Hypothalamus (tissue), 51 donors: ENCODE results near the gene FATE1.

Experiments
- DNase-seq, 51 donors: peaks; one replicate each; lab custom pipeline; 2025; lab: John Stamatoyannopoulos, UW

FATE1 gene

GRCh38 chrX:151702741-151703340 lies 13.0 kb upstream of the FATE1 start:
- DNase-seq: no peak

GRCh38 chrX:151703487-151703886 lies 12.3 kb upstream of the FATE1 start:
- DNase-seq: peak in 2 of 51 donors; percentile 3 to 9

DNA sequence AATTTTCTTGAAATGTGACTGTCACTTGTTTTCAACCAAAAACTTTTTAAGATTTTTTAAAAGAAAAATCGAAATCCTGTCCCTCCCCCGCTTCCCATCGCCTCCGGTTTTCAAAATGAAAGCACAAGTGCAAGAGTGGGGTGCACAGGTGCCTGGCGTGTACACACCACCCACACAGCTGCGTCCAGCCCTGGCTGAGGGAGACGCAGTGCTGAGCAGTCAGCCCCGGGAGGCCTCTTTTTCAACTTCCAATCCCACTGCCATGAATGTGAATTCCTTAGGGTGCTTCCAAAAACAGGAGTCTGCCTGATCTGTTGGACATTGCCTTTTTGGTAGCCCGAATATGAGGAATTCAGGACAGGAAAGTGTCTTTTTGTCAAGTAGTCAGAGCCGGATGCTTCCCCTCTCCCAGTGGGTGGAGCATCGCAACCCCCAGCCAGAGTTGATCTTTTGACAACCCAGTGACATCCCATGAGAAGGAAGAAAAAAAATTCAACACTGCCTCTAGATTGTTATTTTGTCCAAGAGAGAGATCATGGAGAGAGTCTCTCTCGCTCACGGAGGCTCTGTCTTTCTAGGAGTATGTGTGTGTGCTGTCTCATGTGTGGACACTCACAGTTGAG lies 11.7 kb upstream of the FATE1 start:
- DNase-seq: no peak

GRCh38 chrX:151708821-151709220 lies 7.0 kb upstream of the FATE1 start:
- no peak for DNase-seq

GRCh38 chrX:151710457-151710856 lies 5.4 kb upstream of the FATE1 start:
- DNase-seq: no peak

GRCh38 chrX:151711154-151711553 lies 4.7 kb upstream of the FATE1 start:
- no peak for DNase-seq

- no peak for DNase-seq
These were observed 4.0 kb upstream of the FATE1 start for GRCh38 chrX:151711787-151712186.

GRCh38 chrX:151712253-151712652 lies 3.6 kb upstream of the FATE1 start:
- no peak for DNase-seq

DNA sequence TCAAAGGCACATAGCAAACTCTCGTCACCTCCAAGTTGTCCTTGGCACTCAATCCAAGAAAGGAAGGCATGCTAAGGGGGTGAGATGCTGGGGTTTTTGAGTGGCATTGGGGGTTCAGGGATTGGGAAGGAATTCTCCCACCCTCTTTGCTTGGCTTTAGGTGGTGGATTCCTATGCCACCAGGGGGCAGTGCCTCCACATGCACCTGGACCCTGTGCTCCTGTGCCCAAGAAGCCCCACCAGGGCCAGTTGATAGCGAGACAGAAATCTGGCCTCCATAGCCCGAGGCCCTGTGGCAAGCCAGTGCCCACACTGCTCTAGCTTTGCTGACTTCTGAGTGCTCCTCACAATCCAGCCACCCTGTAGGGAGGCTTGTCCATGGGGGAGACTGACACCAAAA lies 2.0 kb upstream of the FATE1 start:
- DNase-seq: no peak

- DNase-seq: no peak
These were observed 1.5 kb upstream of the FATE1 start for GRCh38 chrX:151714362-151714761.

DNA sequence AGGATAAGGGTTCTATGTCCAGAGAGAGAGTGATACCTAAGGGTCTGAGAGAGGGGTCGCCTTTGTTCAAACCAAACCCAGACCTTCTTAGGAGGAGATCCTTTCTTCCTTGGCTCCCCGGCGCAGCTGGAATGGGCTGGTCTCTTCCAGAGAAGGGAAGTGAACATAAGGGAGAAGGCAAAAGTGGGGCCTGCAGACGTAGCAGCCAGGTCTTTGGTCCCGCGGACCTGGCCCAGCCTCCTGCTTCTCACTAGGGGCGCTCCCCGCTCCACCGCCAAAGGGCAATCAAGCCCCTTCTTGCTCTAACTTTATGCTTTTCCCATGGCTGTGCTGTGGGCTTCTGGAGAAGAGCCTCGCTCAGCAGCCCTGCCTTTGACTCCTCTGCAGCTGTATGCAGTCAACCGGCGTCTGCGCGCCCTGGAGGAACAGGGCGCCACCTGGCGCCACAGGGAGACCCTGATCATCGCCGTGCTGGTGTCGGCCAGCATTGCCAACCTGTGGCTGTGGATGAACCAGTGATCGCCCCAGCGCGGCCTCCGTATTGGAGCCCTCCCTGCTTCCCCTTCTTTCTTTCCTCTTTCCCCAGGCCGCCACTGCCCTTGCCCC lies 6.5 kb downstream of the FATE1 start:
- peak in 1 of 51 donors; percentile 3 for DNase-seq

DNA sequence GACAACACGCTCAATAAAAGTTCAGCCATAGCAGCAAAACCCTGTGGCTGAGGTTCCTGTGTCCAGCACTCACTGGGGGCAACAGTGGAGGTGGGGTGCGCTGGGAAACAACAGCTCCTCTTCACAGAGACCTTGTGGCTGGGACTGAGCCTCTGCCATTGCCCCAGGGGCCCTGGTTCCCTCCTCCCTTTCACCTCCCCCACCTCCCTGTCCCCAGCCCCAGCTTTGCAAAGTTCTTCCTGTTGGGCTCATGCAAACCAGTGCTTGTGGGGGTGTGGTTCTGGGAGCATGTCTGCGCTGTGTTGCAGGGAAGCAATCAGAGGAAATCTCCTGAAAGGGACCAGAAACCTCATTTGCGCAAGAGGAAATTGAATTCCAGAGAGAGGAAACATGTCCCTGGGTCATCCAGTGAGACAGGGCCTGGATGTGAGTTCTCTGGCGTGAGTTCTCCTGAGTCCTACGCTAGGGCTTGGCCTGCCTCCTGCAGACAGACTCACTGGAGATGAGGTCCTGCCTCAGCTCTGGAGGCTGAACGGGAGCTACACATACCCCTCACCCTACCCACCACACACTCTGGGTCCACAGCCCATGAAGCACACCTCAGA lies 7.4 kb downstream of the FATE1 start:
- no peak for DNase-seq

DNA sequence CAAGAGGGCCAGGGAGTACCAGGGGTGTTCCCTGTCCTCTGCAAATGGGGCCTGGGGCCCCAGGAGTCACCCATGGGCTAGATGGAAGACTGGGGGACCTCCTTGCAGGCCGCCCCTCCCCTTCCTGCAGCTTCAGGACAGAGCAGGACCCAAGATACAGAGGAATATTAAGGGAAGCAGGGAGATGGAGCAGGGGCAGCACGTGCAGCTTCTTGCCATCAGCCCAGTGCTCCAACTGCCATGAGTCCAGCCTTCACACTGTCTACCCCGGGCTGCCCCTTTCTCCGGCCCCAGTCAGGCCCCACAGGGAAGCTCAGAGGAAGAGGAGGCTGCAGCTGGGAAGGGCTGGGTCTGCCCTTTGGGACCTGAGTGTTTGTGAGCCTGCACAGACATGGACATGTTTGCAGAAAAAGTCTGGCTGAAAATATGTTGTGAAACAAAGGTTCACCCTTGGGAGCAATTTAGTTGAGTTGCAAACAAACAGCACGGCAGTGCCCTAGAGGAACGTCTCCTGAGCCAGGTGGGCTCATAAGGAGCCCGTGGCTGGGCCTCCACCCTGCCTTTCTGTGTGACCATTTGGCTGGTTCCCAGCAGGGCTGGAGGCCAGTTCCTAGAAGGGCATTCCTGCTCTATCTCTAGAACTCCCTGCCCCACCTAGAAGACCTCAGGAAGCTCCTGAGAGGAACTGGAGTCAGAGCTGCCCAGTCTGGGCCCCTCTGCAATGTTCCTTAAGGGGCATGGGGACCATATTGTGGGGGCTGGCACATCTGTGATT lies 8.9 kb downstream of the FATE1 start:
- no peak for DNase-seq

GRCh38 chrX:151725338-151725614 lies 9.4 kb downstream of the FATE1 start:
- no peak for DNase-seq

- no peak for DNase-seq
These were observed 10.9 kb downstream of the FATE1 start for GRCh38 chrX:151726751-151727150.

- DNase-seq: no peak
These were observed 11.5 kb downstream of the FATE1 start for GRCh38 chrX:151727346-151727745.

- no peak for DNase-seq
These were observed 13.4 kb downstream of the FATE1 start for GRCh38 chrX:151729056-151729725.

DNA sequence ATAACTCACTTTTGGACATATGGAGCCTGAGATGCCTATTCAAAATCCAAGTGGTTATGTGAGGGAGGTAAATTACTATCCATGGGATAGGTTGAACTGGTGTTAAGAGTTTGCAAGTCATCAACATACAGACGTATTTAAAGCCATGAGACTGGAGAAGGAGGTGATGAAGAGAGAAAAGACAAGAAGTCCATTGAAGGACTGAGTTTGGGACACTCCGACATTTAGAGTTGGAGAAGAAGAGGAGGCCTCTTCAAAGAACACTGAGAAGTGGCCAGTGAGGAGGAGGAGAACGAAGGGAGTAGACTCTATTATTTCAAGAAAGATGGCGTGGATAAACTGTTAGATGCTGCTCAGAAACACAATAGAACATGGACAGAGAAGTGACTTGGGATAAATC lies 18.6 kb downstream of the FATE1 start, which contains the start of gene CNGA2:
Gene CNGA2 (plus strand): TSS at position 301 of the 400 bp plus-strand sequence. CDS start 3,738 bp downstream, outside the sequence.
- no peak for DNase-seq

GRCh38 chrX:151735219-151735618 lies 19.4 kb downstream of the FATE1 start:
- no peak for DNase-seq

DNA sequence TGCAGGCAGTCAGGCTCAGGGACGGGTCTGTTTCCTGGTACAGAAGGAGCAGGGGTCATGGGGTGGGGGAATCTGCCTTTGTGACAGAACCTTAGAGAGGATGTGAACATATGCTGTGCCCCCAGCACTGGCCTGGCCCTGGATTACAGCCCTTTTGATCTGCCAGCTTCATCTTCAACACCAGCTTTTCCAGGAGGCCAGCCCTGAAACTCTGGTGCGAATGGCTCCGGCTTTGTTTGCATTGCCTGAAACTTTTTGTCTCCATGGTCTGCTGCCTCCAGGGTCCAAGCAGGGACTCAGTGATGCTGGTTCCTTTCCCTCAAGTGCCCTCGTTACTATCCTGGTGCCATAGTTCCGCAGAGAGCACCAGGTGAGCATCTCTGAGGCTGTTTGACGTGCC lies 20.9 kb downstream of the FATE1 start:
- DNase-seq: peak in 1 of 51 donors; percentile 0

GRCh38 chrX:151737494-151737893 lies 21.7 kb downstream of the FATE1 start:
- DNase-seq: no peak
